Neural progenitor cell (in vitro differentiated cells): ENCODE results near the gene SCO2.

Source experiments
- EZH2 ChIP-seq: fragments of 200-600 bp; sonication (generic); IDR thresholded peaks from 2 replicates; pipeline ENCODE4 v1.6.1; 2017; ENCODE audit warnings: antibody characterized with exemption, mild to moderate bottlenecking, moderate library complexity
- TF ChIP-seq, protein P1 (sequence below): fragments of 200-600 bp; sonication (generic); IDR thresholded peaks from 2 replicates; pipeline ENCODE4 v1.5.1; 2017; ENCODE audit warnings: antibody characterized with exemption, mild to moderate bottlenecking

DNA sequence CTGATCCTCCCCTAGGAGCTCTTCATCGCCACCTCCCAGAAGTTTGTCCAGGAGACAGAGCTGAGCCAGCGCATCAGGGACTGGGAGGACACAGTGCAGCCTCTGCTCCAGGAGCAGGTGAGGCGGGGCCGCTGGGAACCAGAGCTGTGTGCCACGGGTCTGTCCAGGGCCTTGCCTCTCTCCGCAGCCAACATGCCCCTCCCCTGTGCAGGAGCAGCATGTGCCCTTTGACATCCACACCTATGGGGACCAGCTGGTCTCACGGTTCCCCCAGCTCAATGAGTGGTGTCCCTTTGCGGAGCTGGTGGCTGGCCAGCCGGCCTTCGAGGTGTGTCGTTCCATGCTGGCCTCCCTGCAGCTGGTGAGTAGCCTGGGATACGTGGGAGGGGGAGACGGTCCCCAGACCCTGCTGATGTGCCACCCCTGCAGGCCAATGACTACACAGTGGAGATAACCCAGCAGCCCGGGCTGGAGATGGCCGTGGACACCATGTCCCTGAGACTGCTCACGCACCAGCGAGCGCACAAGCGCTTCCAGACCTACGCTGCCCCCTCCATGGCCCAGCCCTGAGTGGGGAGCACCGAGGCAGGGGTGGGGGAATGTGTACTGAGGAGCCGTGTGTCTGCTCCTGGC, 2.5 kb downstream of the SCO2 start:
- TF ChIP-seq, protein P1, sequence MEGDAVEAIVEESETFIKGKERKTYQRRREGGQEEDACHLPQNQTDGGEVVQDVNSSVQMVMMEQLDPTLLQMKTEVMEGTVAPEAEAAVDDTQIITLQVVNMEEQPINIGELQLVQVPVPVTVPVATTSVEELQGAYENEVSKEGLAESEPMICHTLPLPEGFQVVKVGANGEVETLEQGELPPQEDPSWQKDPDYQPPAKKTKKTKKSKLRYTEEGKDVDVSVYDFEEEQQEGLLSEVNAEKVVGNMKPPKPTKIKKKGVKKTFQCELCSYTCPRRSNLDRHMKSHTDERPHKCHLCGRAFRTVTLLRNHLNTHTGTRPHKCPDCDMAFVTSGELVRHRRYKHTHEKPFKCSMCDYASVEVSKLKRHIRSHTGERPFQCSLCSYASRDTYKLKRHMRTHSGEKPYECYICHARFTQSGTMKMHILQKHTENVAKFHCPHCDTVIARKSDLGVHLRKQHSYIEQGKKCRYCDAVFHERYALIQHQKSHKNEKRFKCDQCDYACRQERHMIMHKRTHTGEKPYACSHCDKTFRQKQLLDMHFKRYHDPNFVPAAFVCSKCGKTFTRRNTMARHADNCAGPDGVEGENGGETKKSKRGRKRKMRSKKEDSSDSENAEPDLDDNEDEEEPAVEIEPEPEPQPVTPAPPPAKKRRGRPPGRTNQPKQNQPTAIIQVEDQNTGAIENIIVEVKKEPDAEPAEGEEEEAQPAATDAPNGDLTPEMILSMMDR, result no peak
- TF ChIP-seq EZH2, result no peak
